B cell (primary cell): ENCODE results near the gene PLD3.

Experiments
- CTCF ChIP-seq: fragments of 200-600 bp; IDR thresholded peaks from one replicate; pipeline ENCODE4 v1.8.0; 2022; ENCODE audit warnings: antibody characterized with exemption, mild to moderate bottlenecking
- EZH2 ChIP-seq: IDR thresholded peaks from 2 replicates; pipeline ENCODE4 v1.6.1; 2012; ENCODE audit warnings: borderline replicate concordance, low read depth, mild to moderate bottlenecking, moderate library complexity, low read length; ENCODE audit not compliant: insufficient read depth, poor library complexity, severe bottlenecking

- no peak for TF ChIP-seq EZH2
- no peak for TF ChIP-seq CTCF
Measured at GRCh38 chr19:40337107-40337506, 11.4 kb upstream of the PLD3 start.
